Cerebellar nuclear complex (tissue), 1 donor: ENCODE data around the gene PCCA.
"Not testable (repeated sequence)": the region's sequence is repeated elsewhere in the genome, so short reads cannot be mapped to it uniquely, and the experiment has no call there.

Experiments
- DNase-seq, 2 experiments: peaks; one replicate each; lab custom pipeline; 2025; lab: John Stamatoyannopoulos, UW

Gene PCCA

GRCh38 chr13:100306434-100306999, 217.6 kb downstream of the PCCA start:
- DNase-seq = no peak

GRCh38 chr13:100314132-100314910, 225.4 kb downstream of the PCCA start:
- DNase-seq = no peak

GRCh38 chr13:100315522-100315921, 226.6 kb downstream of the PCCA start:
- no peak for DNase-seq

- DNase-seq = not testable (repeated sequence)
Observed at GRCh38 chr13:100318473-100318872, 229.6 kb downstream of the PCCA start.

GRCh38 chr13:100323937-100324336, 235.0 kb downstream of the PCCA start:
- no peak for DNase-seq

GRCh38 chr13:100330662-100331061, 241.8 kb downstream of the PCCA start:
- DNase-seq = no peak

- no peak for DNase-seq
Observed at GRCh38 chr13:100333141-100333540, 244.2 kb downstream of the PCCA start.

GRCh38 chr13:100334214-100334613, 245.3 kb downstream of the PCCA start:
- no peak for DNase-seq

- DNase-seq = no peak
Observed at GRCh38 chr13:100336795-100337516, 248.1 kb downstream of the PCCA start.

GRCh38 chr13:100338275-100338674, 249.4 kb downstream of the PCCA start:
- no peak for DNase-seq

GRCh38 chr13:100339411-100339940, 250.6 kb downstream of the PCCA start:
- DNase-seq = no peak

GRCh38 chr13:100340865-100341264, 252.0 kb downstream of the PCCA start:
- no peak for DNase-seq

- no peak for DNase-seq
Observed at GRCh38 chr13:100341327-100341726, 252.4 kb downstream of the PCCA start.

GRCh38 chr13:100344544-100344943, 255.7 kb downstream of the PCCA start:
- DNase-seq = no peak

- DNase-seq = no peak
Observed at GRCh38 chr13:100347968-100348367, 259.1 kb downstream of the PCCA start.

- no peak for DNase-seq
Observed at GRCh38 chr13:100349594-100349993, 260.7 kb downstream of the PCCA start.

GRCh38 chr13:100350601-100351000, 261.7 kb downstream of the PCCA start:
- no peak for DNase-seq

GRCh38 chr13:100356426-100356825, 267.5 kb downstream of the PCCA start:
- no peak for DNase-seq

GRCh38 chr13:100356889-100357288, 268.0 kb downstream of the PCCA start:
- DNase-seq = no peak

- no peak for DNase-seq
Observed at GRCh38 chr13:100357764-100358163, 268.9 kb downstream of the PCCA start.

GRCh38 chr13:100361504-100361903, 272.6 kb downstream of the PCCA start:
- DNase-seq = no peak

GRCh38 chr13:100362371-100362770, 273.5 kb downstream of the PCCA start:
- DNase-seq = no peak

- no peak for DNase-seq
Observed at GRCh38 chr13:100362781-100363180, 273.9 kb downstream of the PCCA start.
